Measurements from ENCODE around the gene RAB34.

RAB34 gene

GRCh38 chr17:28675490-28675889 is 42.2 kb downstream of the RAB34 start:
- DNase-seq, result no peak

- DNase-seq, result no peak
Measured at GRCh38 chr17:28669918-28670317, 47.8 kb downstream of the RAB34 start.

GRCh38 chr17:28667870-28668269 is 49.8 kb downstream of the RAB34 start:
- DNase-seq, result no peak

GRCh38 chr17:28665994-28666393 is 51.7 kb downstream of the RAB34 start:
- no peak for DNase-seq
